MG63 (cell line): ENCODE data around the gene CAPN5. TPM values are rescaled to one million over a fixed set of nuclear protein-coding genes. Genes with fewer than 3 reads are reported as not detected.

ENCODE experiments used
- DNase-seq: peaks from one replicate; pipeline ENCODE4 v3.0.0-alpha.2; 2020
- H3K27me3 ChIP-seq: fragments of 250-450 bp; sonication (Bioruptor Pico); 2 replicates; pipeline ENCODE4 v1.5.1; 2020; ENCODE audit warnings: mild to moderate bottlenecking, moderate library complexity
- H3K36me3 ChIP-seq: fragments of 250-450 bp; sonication (Bioruptor Pico); 2 replicates; pipeline ENCODE4 v1.5.1; 2020; ENCODE audit warnings: mild to moderate bottlenecking, moderate library complexity
- H3K4me3 ChIP-seq: fragments of 250-450 bp; sonication (Bioruptor Pico); 2 replicates; pipeline ENCODE4 v1.5.1; 2020; ENCODE audit warnings: mild to moderate bottlenecking, moderate library complexity
- H3K9me3 ChIP-seq: fragments of 250-450 bp; sonication (Bioruptor Pico); 2 replicates; pipeline ENCODE4 v1.5.1; 2020; ENCODE audit warnings: mild to moderate bottlenecking, moderate library complexity
- total RNA-seq: library from RNA; depleted of rRNA; stranded (reverse); fragments of >200 nt; shearing (Covaris generic); gene quantifications from 2 replicates; pipeline ENCODE4 v1.2.3, GENCODE V29; 2014; ENCODE audit warnings: low replicate concordance

Gene CAPN5
- total RNA-seq, 1 experiment from 2014 or later: 6.1 TPM

DNA sequence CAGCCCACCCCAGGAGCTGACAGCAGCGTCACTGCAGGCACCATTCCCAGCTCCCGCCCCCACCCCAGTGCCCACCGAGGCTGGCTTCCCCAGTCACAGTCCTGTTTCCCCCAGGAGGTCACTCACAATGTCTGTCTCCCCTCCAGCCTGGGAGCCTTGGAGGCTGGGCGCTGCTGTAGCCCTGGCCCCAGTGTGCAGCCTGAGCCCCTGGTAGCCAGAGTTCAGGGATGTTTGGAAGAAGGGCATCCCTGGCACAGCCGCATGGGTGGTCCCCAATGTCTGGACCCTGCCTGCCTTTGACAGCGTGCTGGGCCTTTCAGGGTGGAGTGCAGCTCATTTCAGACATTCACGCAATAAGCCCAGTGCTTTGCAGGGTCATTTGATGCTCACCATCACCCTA lies 4.3 kb downstream of the CAPN5 start:
- no peak for DNase-seq
- H3K36me3 ChIP-seq: no peaks in the 10 kb centered on the region
- no peaks in the 10 kb centered on the region for H3K27me3 ChIP-seq

DNA sequence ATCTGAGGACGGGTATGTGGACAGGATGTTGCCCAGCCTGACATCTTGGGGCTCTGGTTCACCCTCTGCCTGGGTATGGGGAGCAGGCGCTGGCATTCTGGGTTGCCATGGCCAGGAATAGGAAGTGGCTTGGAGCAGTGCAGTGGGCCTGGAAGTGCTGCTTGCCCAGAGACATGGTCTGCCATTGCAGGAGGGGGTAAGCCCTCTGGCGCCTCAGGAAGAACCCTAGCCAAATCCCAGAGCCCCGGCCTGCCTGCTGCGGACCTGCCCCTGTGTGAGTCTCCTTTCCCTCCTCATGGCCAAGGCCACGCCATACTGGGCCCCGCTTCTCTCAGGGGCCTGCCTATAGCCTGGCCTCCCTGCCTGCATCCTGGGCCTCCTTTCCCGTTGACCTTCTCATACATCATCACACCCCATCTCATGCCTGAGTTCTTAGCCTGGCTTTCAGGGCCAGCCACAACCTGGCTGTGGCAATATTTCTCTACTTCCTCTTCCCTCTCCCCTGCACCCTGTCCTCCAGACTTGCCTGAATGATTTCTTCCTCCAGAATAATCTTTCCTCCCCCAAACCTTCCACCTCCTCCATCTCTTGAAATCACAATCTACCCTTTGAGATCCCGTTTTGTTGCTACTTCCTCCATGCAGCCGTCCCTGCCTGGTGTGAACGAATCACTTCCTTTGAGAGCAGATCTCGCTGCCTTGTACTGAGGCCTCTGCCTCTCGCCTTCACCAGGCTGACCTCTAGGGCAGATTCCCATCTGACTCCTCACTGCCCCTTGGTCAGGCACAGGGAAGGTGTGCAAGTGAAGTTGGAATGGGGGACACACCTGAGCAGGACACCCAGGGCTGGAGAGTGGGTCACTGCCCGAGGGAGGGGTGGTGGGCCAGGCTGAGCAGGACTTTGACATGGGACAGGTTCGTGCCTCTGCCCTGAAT lies 5.2 kb downstream of the CAPN5 start:
- H3K9me3 ChIP-seq: no peaks in the 10 kb centered on the region

More for the DNA sequence above, 4.3 kb downstream of the CAPN5 start:
- Histone ChIP-seq H3K9me3 (no peaks in the 10 kb centered on the region), H3K4me3 (no peak overlapping the region)

DNA sequence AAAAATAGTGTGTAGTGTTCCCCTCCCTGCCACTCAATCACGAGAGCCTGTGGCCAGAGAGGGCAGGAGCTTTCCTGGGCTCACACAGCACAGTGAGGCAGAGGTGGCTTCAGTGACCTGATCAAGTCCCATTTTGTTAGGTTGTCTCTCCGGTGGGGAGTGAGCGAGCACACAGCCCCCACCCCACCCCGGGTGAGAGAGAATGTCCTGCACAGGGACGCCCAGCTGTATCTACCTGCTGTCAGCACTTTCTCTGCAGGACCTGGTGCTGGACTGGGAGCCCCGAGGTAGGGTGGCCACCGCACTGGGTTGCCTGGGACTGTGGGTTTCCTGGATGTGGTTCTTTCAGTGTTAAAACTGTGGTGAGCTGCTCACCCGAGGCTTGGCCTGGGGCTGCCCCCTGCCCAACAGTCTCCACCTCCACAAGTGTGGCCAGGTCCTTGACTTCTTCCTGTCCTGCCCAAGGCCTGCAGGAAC lies 6.1 kb downstream of the CAPN5 start:
- no peaks in the 10 kb centered on the region for H3K36me3 ChIP-seq
- H3K27me3 ChIP-seq: no peaks in the 10 kb centered on the region
- H3K9me3 ChIP-seq: no peaks in the 10 kb centered on the region; the same call in 1 of the 2 replicates
- no peak for DNase-seq
- no peak overlapping the region for H3K4me3 ChIP-seq

More for the DNA sequence above, 5.2 kb downstream of the CAPN5 start:
- Histone ChIP-seq H3K36me3 (no peaks in the 10 kb centered on the region), H3K4me3 (no peak overlapping the region), H3K27me3 (no peaks in the 10 kb centered on the region)
- peak; percentile 34 for DNase-seq

DNA sequence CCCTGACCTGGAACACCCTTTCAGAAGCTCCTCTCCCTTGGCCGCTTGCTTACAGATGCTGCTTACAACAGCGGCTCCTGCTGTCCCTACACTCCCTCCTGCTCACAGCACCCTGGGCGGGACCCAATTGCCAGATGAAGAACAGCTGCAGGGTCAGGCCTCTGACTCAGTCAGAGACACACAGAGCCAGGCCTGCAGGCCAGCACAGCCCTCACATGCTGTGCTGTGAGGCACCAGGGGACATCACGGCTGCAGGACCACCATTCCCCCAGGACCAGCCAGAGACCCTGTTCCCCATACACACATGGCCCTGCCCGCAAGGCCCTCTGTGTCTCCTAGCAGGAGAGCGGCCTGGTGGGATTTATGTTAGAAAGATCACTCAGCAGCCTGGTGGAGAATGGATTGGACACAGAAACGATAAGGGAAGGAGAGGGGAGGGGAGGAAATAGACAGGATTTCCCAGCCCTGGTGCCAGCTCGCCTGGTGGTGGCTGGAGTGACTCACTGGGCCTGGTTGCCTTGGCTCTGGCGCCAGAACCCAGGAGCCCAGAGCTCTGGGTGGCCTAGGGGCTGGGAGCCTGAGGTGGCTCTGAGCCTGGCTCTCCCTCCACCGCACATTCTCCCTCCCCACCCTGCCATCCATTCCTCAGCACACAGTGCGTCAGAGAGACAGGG lies 6.7 kb downstream of the CAPN5 start:
- H3K27me3 ChIP-seq: no peaks in the 10 kb centered on the region
- no peaks in the 10 kb centered on the region for H3K36me3 ChIP-seq
- H3K9me3 ChIP-seq: peaks cover 4% of the 10 kb centered on the region
- H3K4me3 ChIP-seq: no peak overlapping the region
- DNase-seq: peak; percentile 98

DNA sequence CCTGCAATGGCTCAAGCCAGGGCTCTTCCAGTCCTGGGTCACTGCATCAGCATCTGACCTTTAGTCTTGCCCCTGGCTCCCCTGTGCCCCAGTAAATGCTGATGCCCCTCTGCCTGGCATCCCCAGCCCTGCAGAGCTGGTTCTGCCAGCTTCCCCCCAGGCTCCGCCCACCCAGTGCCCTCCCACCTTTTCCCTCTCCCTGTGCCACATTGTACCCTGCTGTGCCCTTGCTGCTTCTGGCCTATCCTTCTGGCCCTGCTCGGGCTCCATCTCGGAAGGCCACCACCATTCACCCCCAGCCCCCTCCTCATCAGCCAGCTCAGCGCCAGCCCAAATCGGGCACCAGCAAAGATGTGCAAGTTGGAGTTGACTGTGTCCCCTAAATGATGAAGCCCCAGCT lies 7.4 kb downstream of the CAPN5 start:
- no peaks in the 10 kb centered on the region for H3K36me3 ChIP-seq
- DNase-seq: peak; percentile 42
- H3K27me3 ChIP-seq: no peaks in the 10 kb centered on the region
- H3K9me3 ChIP-seq: peaks cover 4% of the 10 kb centered on the region
- no peak overlapping the region for H3K4me3 ChIP-seq

DNA sequence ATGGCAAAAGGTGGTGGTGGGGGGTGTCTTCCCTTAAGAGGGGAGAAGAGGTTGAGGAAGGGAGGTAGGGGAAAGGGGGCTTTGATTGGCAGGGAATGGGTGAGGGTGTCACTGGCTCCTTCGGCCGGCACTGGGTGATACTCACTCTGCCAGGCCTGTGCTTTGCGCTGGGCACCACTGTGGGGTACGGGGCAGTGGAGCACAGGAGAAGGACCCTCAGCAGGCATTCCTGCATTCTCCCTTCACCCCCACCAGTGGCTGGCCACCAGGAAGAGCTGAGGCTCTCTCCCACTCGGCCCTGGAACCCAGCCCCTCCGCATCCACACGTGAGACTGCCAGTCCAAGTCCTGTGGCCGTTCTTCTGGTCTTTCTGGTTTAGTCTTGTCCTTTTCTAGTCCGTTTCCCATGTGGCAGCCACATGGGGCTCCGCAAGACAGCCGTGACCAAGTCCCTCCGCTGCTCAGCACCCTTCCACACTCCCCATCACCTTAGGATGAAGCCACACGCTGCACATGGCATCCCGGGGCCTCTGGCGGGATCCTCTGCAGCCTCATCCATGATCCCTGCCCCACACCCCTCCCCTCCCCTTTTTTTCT lies 8.0 kb downstream of the CAPN5 start:
- Histone ChIP-seq H3K36me3 (no peaks in the 10 kb centered on the region), H3K27me3 (no peaks in the 10 kb centered on the region), H3K9me3 (peaks cover 4% of the 10 kb centered on the region), H3K4me3 (no peak overlapping the region)
- DNase-seq: no peak

DNA sequence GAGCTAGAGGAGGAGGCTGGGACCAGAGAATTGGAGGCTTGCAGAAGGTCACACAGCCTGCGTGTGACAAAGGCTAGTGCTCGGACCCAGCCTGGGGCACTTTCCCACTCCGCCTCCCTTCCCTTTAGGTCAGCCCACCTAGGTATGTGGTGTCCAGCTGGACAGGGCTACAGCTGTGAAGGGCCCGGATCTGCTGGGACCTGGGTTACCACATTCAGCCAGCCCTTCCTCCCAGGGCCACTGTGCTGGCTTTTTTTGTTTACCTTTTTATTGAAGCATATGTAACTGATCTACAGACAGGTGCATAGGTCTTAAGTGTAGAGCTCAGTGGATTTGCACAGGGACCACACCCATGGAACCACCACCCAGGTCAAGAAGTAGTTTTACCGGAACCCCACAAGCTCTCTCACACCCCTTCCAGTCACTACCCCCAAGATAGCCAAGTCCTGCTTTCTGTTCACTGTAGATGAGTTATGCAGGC lies 8.7 kb downstream of the CAPN5 start:
- DNase-seq: no peak
- Histone ChIP-seq H3K27me3 (no peaks in the 10 kb centered on the region), H3K36me3 (no peaks in the 10 kb centered on the region), H3K9me3 (peaks cover 4% of the 10 kb centered on the region), H3K4me3 (no peak overlapping the region)

DNA sequence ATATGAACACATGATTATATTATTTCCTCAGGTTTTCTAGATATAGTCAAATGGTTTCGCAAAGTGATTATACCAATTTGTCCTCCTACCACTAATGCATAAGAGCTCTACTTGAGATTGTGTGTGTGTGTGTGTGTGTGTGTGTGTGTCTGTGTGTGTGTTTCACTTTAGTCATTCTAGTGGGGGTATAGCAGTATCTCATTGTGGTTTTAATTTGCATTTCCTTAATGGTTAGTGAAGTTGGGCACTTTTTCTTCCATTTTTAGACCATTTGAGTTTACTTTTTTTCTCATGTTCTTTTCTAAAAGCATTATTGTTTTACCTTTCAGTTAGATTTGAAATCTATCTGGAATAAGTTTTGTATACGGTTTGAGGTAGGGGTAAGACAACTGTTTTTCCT lies 12.9 kb downstream of the CAPN5 start:
- Histone ChIP-seq H3K4me3 (no peak overlapping the region), H3K9me3 (peaks cover 4% of the 10 kb centered on the region), H3K36me3 (no peaks in the 10 kb centered on the region), H3K27me3 (no peaks in the 10 kb centered on the region)
- DNase-seq: no peak

DNA sequence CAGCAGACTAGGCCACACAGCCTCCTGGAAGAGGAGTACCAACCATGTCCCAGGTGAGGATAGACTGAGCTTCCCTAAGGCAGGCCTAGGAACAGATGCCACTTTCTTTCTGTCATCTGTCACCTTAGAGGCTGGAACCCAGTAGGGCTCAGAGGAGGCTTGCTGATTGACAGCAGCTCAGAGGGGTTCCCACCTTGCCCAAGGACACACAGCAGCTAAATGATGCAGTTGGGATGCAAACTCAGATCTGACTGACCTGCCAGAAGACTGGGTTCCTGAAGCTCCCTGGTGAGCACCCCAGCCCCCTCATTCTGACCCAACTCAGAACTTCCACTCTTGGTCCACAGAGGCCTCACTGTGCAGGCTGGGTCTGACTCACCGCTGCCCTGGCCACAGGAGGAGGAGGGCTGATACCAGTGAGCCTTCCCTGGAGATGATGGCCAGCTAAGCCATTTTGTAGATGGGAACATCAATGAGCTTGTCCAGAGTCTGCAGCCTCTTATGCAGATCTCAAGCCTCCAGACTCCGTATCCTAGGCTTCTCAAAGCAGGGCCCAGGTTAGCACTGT lies 14.0 kb downstream of the CAPN5 start:
- DNase-seq: no peak

DNA sequence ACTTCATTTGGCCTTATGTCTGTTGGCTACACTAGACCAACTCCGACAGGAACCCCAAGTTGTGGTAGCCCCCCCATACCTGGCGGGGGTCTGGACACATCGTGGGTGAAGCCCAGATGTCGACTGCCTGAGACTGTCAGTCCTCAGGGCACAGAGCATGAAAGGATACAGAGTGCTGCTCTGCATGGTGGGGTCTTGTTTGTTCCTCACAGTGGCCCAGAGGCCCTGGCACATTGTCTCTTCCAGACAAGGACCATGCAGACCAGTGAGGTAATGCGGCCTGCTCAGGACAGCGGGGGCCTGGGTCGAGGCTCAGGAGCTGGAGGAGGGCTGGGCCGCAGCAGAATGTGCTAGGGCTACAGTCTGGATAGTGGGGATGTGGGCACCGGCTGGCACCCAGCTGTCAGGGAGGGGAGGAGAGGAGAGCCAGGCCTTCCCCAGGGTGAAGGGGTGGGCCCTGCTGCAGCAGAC lies 14.6 kb downstream of the CAPN5 start:
- Histone ChIP-seq H3K27me3 (no peaks in the 10 kb centered on the region), H3K9me3 (peaks cover 4% of the 10 kb centered on the region), H3K4me3 (no peak overlapping the region), H3K36me3 (no peaks in the 10 kb centered on the region)
- no peak for DNase-seq

More for the DNA sequence above, 14.0 kb downstream of the CAPN5 start:
- Histone ChIP-seq H3K9me3 (peaks cover 4% of the 10 kb centered on the region), H3K27me3 (no peaks in the 10 kb centered on the region), H3K36me3 (no peaks in the 10 kb centered on the region), H3K4me3 (no peak overlapping the region)

DNA sequence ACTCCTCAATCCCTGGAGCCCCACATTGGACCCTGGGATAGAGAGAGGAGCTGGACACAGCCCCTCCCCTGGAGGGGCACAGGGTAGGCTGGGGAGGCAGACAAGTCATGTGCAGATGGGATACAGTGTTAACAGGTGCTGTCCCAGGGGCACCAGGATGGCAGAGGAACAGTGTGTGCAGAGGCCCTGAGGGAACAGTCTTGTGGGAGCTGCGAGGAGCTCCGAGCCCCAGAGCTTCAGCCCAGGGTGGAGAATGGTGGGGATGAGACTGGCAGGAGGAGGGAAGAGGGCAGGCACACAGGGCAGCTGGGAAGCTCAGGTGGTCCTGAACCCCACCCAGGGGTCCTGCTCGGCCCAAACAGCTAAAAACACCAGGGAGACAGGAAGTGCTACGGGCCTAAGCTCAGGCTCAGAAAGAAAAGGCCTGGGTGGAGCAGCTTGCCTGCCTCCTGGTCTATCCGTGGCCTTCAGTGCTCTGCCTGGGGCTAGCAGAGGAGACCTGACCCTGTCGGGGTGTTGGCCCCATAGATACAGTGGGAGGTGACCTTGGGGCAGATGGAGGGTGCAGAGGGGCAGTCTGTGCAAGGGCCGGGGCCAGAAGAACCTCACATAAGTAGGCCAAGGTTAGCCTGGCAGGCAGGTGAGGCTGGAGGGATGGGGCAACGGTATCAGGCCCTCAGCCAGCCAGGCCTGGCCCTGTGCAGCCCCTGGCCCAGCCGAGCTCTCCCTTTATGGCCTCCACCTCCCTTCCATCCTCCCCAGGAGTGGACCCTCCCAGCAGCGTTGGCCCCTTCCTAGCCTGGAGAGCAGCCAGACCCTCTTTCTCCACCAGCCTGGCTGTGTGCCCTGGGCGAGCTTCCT lies 15.4 kb downstream of the CAPN5 start:
- H3K27me3 ChIP-seq: no peaks in the 10 kb centered on the region

DNA sequence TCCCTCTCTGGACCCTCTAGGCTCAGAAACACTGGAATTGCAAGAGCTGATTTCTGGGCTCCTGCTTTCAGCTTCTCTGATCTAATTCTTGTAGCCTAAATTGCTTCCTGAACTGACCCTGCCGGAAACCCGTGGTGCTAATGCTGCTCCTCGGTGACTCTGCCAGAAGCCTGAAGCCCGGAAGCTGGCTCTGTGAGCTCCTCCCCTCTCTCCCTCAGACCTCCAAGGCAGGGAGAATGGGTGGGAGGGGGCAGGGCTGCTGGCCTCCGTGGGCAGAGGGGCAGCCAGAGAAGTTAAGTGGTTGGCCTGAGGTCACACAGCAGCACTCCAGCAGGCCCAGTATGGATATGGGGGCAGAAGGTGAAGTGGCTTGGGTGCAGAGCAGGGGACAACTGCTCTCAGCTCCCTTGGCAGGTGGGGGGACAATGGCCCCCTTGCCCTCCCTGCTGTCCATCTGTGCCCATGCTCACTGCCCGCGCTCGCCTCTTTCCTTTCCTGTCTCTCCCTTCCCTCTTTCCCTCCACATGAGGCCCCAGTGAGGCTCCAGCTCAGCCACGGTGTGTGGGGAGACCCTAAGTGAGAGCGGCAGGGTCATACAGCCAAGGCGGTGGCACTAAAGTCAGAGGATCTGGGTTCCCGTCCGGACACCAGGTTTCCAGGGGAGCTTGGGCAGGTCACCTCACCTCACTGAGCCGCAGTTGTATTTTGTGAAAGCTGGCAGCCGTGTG lies 16.2 kb downstream of the CAPN5 start:
- no peak for DNase-seq
- Histone ChIP-seq H3K9me3 (peaks cover 4% of the 10 kb centered on the region), H3K4me3 (no peak overlapping the region), H3K27me3 (no peaks in the 10 kb centered on the region), H3K36me3 (no peaks in the 10 kb centered on the region)

More for the DNA sequence above, 15.4 kb downstream of the CAPN5 start:
- no peaks in the 10 kb centered on the region for H3K36me3 ChIP-seq
- peaks cover 4% of the 10 kb centered on the region for H3K9me3 ChIP-seq
- no peak for DNase-seq
- no peak overlapping the region for H3K4me3 ChIP-seq

DNA sequence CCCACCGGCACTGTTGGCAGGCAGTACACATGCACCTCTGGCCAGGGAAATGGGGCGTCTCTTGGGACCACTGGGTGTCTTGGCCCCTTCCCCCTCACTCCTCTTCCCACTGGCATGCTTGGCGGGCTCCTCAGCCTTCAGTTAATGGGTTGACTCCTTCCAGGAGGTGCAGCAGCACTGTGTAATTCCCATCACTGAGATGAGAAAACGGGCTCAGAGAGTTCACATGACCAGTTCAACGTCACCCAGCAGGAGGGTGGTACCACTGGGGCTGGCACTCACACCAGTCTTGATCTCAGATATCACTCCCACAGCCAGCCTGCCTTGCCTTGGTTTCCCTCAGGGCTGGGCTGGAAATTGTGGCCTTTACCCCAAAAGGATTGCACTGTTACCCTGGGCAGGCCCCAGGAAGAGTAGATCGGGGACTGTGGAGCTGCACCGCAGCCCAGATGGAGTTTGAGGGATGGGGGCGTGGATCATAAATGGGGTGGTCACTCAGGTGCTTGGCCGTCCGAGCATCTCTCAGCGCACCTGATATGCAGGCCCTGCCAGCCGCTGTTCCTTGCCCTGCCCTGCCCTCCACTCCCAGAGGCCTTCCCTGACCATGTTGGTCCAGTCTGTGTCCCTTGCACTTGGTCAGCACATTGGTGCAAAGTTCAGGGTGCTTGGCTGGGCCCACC lies 16.9 kb downstream of the CAPN5 start:
- no peaks in the 10 kb centered on the region for H3K36me3 ChIP-seq
- H3K9me3 ChIP-seq: no peaks in the 10 kb centered on the region
- H3K27me3 ChIP-seq: no peaks in the 10 kb centered on the region
- no peak for DNase-seq
- H3K4me3 ChIP-seq: no peak overlapping the region

DNA sequence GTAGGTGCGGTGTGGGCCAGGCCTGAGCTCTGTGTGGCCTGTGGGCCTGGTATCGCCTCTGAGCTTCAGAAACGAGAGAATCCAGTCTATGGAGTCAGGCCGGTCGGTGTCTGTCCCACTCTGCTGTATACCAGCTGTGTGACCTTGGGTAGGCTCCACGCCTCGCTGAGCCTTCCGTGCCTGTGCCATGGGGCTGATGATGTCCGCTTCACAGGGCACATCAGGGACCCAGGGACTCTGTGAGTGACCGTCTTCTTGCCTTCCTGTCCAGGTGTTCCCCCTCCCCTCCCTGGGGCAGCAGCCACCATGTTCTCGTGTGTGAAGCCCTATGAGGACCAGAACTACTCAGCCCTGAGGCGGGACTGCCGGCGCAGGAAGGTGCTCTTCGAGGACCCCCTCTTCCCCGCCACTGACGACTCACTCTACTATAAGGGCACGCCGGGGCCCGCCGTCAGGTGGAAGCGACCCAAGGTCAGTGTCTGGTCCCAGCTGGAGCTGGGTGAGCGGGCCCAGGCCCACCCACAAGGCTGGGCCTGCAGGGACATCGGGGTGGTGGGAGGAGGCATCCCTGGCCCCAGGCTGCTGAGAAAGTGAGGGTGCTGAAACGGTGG lies 17.9 kb downstream of the CAPN5 start:
- DNase-seq: no peak
- no peaks in the 10 kb centered on the region for H3K27me3 ChIP-seq
- H3K9me3 ChIP-seq: no peaks in the 10 kb centered on the region
- no peaks in the 10 kb centered on the region for H3K36me3 ChIP-seq
- no peak overlapping the region for H3K4me3 ChIP-seq
